NCI-H1694 (cell line): Measurements from ENCODE around the gene SLC39A8.
"Not testable (repeated sequence)": the region's sequence is repeated elsewhere in the genome, so short reads cannot be mapped to it uniquely, and the experiment has no call there.

Experiments used
- DNase-seq: peaks from one replicate; lab custom pipeline; 2025; lab: John Stamatoyannopoulos, UW

The SLC39A8 gene

DNA sequence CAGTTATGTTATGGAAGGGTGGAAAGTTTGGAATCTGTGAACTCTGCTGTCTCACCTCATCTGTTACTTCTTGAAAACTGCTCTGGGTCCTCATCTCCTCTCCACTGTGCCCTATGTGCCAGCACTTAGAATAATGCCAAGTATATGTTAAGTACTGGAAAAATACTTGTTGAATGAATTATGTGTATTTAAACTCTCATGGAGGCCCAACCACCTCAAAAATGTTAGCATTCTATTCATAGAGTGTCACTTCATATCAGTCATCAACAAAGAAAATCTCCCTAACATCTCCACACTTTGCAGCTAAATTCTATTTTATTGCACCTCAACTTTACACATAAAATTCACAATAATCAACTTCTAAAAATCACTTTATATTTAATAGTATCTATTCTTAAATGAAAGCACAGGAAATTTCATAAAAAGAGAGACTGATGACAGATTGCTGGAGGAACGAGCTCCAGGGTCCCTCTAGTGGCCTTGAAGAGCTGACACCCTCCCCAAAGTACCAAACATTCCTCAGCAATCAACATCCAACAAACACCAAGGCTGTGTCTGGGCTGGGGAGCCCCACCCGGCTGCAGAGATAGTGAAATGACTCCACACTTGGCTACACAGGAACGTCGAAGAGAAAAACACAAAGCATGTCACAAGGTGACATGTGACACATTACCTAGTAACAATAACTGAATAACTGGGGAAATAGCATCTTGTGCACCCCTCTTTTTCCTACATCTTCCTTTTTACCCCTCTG lies 45.8 kb downstream of the SLC39A8 start:
- DNase-seq, result no peak

- no peak for DNase-seq
These were observed 46.6 kb downstream of the SLC39A8 start for GRCh38 chr4:102298716-102299115.

GRCh38 chr4:102295153-102295862 lies 50.0 kb downstream of the SLC39A8 start:
- no peak for DNase-seq

DNA sequence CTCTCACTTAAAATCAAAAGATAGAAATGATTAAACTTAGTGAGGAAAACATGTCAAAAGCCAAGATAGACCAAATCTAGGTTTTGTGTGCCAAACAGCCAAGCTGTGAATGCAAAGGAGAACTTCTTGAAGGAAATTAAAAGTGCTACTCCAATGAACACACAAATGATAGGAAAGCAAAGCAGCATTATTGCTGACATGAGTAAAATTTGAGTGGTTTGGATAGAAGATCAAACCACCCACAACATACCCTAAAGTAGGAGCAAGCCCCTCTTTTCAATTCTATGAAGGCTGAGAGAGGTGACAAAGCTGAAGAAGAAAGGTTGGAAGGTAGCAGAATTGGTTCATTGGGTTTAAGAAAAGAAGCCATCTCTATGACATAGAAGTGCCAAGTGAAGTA lies 56.8 kb downstream of the SLC39A8 start:
- DNase-seq, result no peak

- DNase-seq, result no peak
These were observed 59.5 kb downstream of the SLC39A8 start for GRCh38 chr4:102285831-102286230.

DNA sequence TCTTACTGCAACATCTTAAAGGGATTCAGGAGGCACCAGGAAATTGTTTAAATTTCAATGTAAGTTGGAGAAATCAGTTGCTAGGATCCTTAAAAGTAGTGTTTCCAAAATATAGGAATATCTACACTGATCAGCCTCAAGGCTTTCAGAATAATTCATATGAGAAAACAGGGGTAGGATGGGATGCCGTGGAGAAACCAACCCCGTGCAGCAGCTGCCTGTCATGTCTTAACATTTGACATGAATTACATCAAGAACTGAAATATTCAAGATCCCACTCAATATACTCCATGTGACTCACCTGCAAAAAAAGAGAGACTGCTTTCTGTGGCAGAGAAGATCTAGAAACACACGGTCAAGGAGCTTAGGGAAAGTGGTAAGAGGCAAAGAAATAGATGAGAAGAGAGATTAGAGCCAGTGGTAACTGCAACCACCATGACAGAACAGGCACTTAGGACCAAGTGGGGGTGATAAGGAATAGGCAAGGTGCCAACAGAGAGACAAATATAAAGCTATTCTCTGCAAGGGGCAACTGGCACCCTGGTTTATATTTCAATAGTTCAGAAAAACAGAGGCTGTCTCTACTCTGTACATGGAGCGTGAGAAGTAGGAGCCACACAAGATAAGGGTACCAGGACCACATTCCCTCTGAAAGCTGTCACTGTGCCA lies 64.0 kb downstream of the SLC39A8 start:
- no peak for DNase-seq

DNA sequence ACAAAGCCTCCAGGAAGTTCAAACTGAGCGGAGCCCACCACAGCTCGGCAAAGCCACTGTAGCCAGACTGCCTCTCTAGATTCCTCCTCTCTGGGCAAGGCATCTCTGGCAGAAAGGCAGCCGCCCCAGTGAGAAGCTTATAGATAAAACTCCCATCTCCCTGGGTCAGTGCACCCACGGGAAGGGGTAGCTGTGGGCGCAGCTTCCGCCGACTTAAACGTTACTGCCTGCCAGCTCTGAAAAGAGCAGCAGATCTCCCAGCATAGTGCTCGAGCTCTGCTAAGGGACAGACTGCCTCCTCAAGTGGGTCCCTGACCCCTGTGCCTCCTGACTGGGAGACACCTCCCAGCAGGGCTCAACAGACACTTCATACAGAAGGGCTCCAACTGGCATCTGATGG lies 72.0 kb downstream of the SLC39A8 start:
- DNase-seq, result not testable (repeated sequence)

DNA sequence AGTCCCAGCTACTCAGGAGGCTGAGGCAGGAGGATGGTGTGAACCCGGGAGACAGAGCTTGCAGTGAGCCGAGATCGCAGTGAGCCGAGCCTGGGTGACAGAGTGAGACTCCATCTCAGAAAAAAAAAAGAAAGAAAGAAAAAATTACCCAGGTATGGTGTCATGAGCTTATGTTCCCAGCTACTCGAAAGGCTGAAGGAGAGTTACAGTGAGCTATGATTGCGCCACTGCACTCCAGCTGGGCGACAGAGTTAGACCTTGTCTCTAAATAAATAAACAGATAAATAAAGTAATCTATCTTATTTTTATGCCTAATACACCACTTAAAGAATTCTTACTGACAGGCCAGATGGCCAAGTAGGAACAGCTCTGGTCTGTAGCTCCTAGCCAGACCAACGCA lies 73.0 kb downstream of the SLC39A8 start:
- no peak for DNase-seq

DNA sequence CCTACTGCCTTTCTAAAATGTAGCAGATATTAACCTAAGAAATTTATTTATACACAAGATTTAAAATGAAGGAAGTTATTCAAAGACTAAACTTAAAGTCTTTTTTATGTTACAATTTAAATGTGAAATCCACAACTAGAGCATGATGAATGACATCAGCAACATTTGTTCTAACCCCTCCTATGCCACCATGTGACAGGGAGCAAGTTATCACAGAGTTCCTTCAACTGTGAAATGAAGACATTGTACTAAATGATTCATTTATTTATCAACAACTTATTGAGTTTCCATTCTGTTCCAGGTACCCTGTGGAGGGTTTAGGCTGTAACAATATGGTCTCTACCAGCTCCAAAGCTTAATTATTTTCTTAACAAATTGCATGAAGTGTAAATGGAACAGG lies 76.9 kb downstream of the SLC39A8 start:
- DNase-seq, result no peak

GRCh38 chr4:102263024-102263787 lies 82.1 kb downstream of the SLC39A8 start:
- peak; percentile 54 for DNase-seq

DNA sequence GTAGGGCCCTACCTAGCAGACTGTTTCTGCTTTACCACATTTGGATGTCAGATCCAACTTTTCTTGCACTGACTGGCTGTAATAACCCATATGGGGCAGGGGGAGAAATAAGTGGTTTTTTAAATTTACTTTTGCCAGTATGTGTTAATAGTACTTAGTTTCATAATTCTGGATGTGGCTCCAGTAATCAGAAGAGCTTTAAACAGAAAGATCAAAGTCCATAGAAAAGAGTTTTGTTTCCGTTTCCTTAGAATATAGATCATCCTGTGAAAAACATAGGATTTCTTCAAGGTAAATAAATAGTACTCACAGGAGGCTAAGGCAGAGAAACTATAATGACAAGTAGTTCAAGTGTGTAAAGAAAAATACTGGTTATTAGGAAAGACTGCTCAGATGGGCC lies 85.6 kb downstream of the SLC39A8 start:
- DNase-seq, result no peak

- DNase-seq, result no peak
These were observed 86.2 kb downstream of the SLC39A8 start for GRCh38 chr4:102259081-102259480.

GRCh38 chr4:102256321-102256720 lies 89.0 kb downstream of the SLC39A8 start:
- no peak for DNase-seq

DNA sequence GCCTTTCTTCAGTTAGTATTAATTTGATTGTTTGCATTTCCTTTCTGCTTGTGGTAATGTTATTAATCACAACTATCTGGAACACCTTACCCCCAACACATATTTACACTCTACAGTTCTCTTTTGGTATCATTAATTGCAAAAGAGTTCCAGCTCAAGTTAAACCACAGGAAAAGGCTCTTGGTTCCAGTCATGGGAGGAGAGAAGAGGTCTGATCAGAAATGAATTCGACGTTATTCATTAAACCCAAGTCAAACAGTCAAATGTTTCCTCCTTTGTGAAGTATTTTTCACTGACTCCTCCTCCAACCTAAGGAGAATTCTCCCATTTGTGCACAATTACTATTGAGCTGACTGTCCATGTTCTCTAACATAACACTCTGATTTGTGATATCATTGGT lies 91.4 kb downstream of the SLC39A8 start:
- no peak for DNase-seq

GRCh38 chr4:102252171-102252570 lies 93.1 kb downstream of the SLC39A8 start:
- no peak for DNase-seq

GRCh38 chr4:102250341-102250740 lies 94.9 kb downstream of the SLC39A8 start:
- no peak for DNase-seq

DNA sequence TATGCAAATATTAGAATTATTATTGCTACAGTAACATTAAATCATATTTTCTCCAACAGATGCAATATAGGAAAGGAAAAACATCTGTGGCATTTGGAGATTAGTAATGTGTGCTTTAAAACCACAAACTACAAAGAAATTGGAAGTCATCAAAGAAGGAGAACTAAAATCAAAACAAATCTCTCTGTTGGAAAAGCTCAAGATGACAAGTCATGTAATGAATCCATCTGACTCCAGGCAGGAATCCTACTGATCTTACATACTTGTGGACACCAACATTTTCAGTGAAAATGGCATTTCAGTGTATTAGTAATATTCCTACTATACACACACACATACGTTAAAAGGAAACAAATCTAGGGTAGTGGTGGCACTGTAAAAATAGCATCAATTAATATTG lies 98.2 kb downstream of the SLC39A8 start:
- no peak for DNase-seq

DNA sequence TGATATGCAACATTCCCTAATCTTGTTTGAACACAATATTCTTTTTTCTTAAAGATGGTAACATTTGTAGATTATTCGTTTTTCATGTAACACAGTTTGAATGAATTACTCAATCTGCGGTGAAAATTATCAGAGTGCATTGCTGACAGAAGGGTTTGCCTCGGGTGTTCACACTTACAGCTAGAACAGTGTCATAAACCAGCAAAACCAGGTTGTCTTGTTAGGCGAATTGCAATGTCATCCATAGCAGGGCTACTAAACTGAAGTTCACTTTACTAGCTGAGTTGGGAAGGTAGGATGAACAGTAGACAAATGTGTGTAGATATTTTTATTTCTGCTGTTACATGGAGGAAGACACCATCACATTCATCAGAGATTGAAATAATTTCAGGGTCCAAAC lies 98.9 kb downstream of the SLC39A8 start:
- no peak for DNase-seq

- no peak for DNase-seq
These were observed 100.3 kb downstream of the SLC39A8 start for GRCh38 chr4:102244878-102245535.

- DNase-seq, result not testable (repeated sequence)
These were observed 102.0 kb downstream of the SLC39A8 start for GRCh38 chr4:102243296-102243695.

DNA sequence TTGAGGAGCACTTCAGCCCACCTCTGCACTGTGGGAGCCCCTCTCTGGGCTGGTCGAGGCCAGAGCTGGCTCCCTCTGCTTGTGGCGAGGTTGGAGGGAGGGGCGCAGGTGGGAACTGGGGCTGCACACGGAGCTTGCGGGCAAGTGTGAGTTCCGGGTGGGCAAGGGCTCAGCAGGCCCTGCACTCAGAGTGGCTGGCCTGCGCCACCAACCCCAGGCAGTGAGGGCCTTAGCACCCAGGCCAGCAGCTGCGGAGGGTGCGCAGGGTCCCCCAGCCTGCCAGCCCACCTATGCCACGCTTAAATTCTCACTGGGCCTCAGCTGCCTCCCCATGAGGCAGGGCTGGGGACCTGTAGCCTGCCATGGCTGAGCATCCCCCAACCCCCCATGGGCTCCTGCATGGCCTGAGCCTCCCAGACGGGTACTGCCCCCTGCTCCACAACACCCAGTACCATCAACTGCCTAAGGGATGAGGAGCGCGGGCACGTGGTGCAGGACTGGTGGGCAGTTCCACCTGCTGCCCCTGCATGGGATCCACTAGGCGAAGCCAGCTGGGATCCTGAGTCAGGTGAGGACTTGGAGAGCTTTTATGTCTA lies 110.9 kb downstream of the SLC39A8 start:
- DNase-seq, result no peak
